Stimulated activated CD4-positive, alpha-beta T cell treated with anti-CD3 and anti-CD28 coated beads, TNF-alpha, amount 100 ng/mL, for 1 hour (primary cell): ENCODE results near the gene ADGB.
"Not testable (repeated sequence)": the region's sequence is repeated elsewhere in the genome, so short reads cannot be mapped to it uniquely, and the experiment has no call there.

ENCODE experiments used
- DNase-seq, 3 donors: peaks; one replicate each; pipeline ENCODE4 v3.0.0-alpha.2; 2020; ENCODE audit warnings: low read depth in 3 of 3, low spot score in 1 of 3

Gene ADGB

GRCh38 chr6:146598772-146599405, at the start of gene ADGB:
Gene ADGB (plus strand): TSS chr6:146598972. CDS start chr6:146599041, 69 bp downstream.
- no peak for DNase-seq

GRCh38 chr6:146550911-146551310, 47.9 kb upstream of the ADGB start:
- DNase-seq: no peak

- DNase-seq: no peak
These were observed 47.2 kb upstream of the ADGB start for GRCh38 chr6:146551545-146551944.

GRCh38 chr6:146553377-146554135, 45.2 kb upstream of the ADGB start:
- no peak for DNase-seq

- DNase-seq: no peak
These were observed 38.2 kb upstream of the ADGB start for GRCh38 chr6:146560607-146561006.

GRCh38 chr6:146566661-146567060, 32.1 kb upstream of the ADGB start:
- not testable (repeated sequence) for DNase-seq

GRCh38 chr6:146568619-146569018, 30.2 kb upstream of the ADGB start:
- not testable (repeated sequence) for DNase-seq

GRCh38 chr6:146574211-146574610, 24.6 kb upstream of the ADGB start:
- DNase-seq: no peak

- DNase-seq: no peak
These were observed 20.7 kb upstream of the ADGB start for GRCh38 chr6:146578054-146578453.

- no peak for DNase-seq
These were observed 16.8 kb upstream of the ADGB start for GRCh38 chr6:146581968-146582367.

GRCh38 chr6:146582857-146583256, 15.9 kb upstream of the ADGB start:
- DNase-seq: no peak

- no peak for DNase-seq
These were observed 14.8 kb upstream of the ADGB start for GRCh38 chr6:146583966-146584365.

GRCh38 chr6:146587459-146587858, 11.3 kb upstream of the ADGB start:
- no peak for DNase-seq

GRCh38 chr6:146590492-146590891, 8.3 kb upstream of the ADGB start:
- no peak for DNase-seq

GRCh38 chr6:146592451-146592850, 6.3 kb upstream of the ADGB start:
- DNase-seq: no peak

- DNase-seq: no peak
These were observed 4.8 kb upstream of the ADGB start for GRCh38 chr6:146593986-146594385.

GRCh38 chr6:146594495-146594894, 4.3 kb upstream of the ADGB start:
- DNase-seq: no peak

GRCh38 chr6:146595972-146596731, 2.6 kb upstream of the ADGB start:
- DNase-seq: no peak

GRCh38 chr6:146601352-146601751, 2.6 kb downstream of the ADGB start:
- DNase-seq: no peak

- no peak for DNase-seq
These were observed 3.8 kb downstream of the ADGB start for GRCh38 chr6:146602526-146602925.

- DNase-seq: no peak
These were observed 15.2 kb downstream of the ADGB start for GRCh38 chr6:146613947-146614346.

- DNase-seq: no peak
These were observed 21.9 kb downstream of the ADGB start for GRCh38 chr6:146620655-146621054.
